Ovary (tissue), 3 donors: ENCODE results near the gene RCCD1.
A peak's percentile ranks its signal among the peaks of the same experiment; 100 is the strongest.

ENCODE experiments used
- CTCF ChIP-seq, 3 donors: fragments of 450-650 bp in 2 of 3; fragments of 200-600 bp in 1 of 3; IDR thresholded peaks; one replicate each; pipeline versions ENCODE4 v1.5.1 to v1.8.0; 2016 to 2022; ENCODE audit warnings: antibody characterized with exemption in 3 of 3, mild to moderate bottlenecking in 1 of 3
- EP300 ChIP-seq: sonication (generic); formaldehyde crosslinking; IDR thresholded peaks from one replicate; pipeline ENCODE4 v1.6.1; 2017; ENCODE audit warnings: antibody characterized with exemption
- POLR2A ChIP-seq: fragments of 450-650 bp; IDR thresholded peaks from one replicate; pipeline ENCODE4 v1.6.1; 2017; ENCODE audit warnings: antibody characterized with exemption, mild to moderate bottlenecking, moderate library complexity
- donor health status: DM: no; HTN: no; CAD: no.

GRCh38 chr15:90957031-90957790, 2.5 kb downstream of the RCCD1 start:
- TF ChIP-seq CTCF (IDR thresholded peaks at IDR 0.05) (no peak), POLR2A (peak; percentile 7), EP300 (no peak)
